GM23248 (cell line): ENCODE results near the gene CDH4. TPM values are rescaled to one million over a fixed set of nuclear protein-coding genes. Genes with fewer than 3 reads are reported as not detected.

ENCODE experiments used
- DNase-seq: peaks from one replicate; pipeline ENCODE4 v3.0.0-alpha.2; 2015
- H2AFZ ChIP-seq: fragments of 200-600 bp; sonication (generic); 2 replicates; pipeline ENCODE4 v1.6.1; 2016; ENCODE audit warnings: antibody characterized with exemption
- H3F3A ChIP-seq: fragments of 200-600 bp; sonication (generic); 2 replicates; pipeline ENCODE4 v1.6.1; 2016; ENCODE audit warnings: mild to moderate bottlenecking, antibody characterized with exemption, mixed run types; ENCODE audit not compliant: insufficient read depth
- H3K27ac ChIP-seq: fragments of 200-600 bp; sonication (generic); 2 replicates; pipeline ENCODE4 v1.5.1; 2016; ENCODE audit warnings: mild to moderate bottlenecking
- H3K27me3 ChIP-seq: fragments of 200-600 bp; sonication (generic); replicated peaks from 2 replicates; pipeline ENCODE4 v1.6.1; 2016; ENCODE audit warnings: mild to moderate bottlenecking; ENCODE audit not compliant: insufficient read depth
- H3K36me3 ChIP-seq: fragments of 200-600 bp; sonication (generic); 2 replicates; pipeline ENCODE4 v1.6.1; 2016; ENCODE audit warnings: low read depth, mild to moderate bottlenecking
- H3K4me1 ChIP-seq: fragments of 200-600 bp; sonication (generic); 2 replicates; pipeline ENCODE4 v1.6.1; 2016; ENCODE audit warnings: mild to moderate bottlenecking; ENCODE audit not compliant: insufficient read depth
- H3K4me2 ChIP-seq: fragments of 200-600 bp; sonication (generic); one replicate; pipeline ENCODE4 v1.6.1; 2016; ENCODE audit warnings: mild to moderate bottlenecking; ENCODE audit not compliant: unreplicated experiment
- H3K4me3 ChIP-seq: fragments of 200-600 bp; sonication (generic); 2 replicates; pipeline ENCODE4 v1.5.1; 2016; ENCODE audit warnings: mild to moderate bottlenecking
- H3K79me2 ChIP-seq: fragments of 200-600 bp; sonication (generic); 2 replicates; pipeline ENCODE4 v1.6.1; 2016; ENCODE audit warnings: mild to moderate bottlenecking; ENCODE audit not compliant: insufficient read depth
- H3K9ac ChIP-seq: fragments of 200-600 bp; sonication (generic); 2 replicates; pipeline ENCODE4 v1.6.1; 2016; ENCODE audit warnings: mild to moderate bottlenecking
- H3K9me2 ChIP-seq: fragments of 200-600 bp; sonication (generic); 2 replicates; pipeline ENCODE4 v1.6.1; 2016; ENCODE audit warnings: mixed run types, mild to moderate bottlenecking, moderate library complexity; ENCODE audit not compliant: insufficient read depth
- H3K9me3 ChIP-seq: fragments of 200-600 bp; sonication (generic); one replicate; pipeline ENCODE4 v1.6.1; 2017; ENCODE audit warnings: low read depth
- H4K20me1 ChIP-seq: fragments of 200-600 bp; sonication (generic); 2 replicates; pipeline ENCODE4 v1.6.0; 2016; ENCODE audit not compliant: insufficient read depth
- EZH2 ChIP-seq: fragments of 200-600 bp; sonication (generic); IDR thresholded peaks from 2 replicates; pipeline ENCODE4 v1.6.1; 2018; ENCODE audit warnings: antibody characterized with exemption, mild to moderate bottlenecking; ENCODE audit not compliant: insufficient read depth, poor library complexity, severe bottlenecking
- EZH2phosphoT487 ChIP-seq: fragments of 200-600 bp; sonication (generic); IDR thresholded peaks from 2 replicates; pipeline ENCODE4 v1.6.1; 2018; ENCODE audit warnings: antibody characterized with exemption, moderate library complexity, mild to moderate bottlenecking, low read depth; ENCODE audit not compliant: insufficient read depth
- WGBS, 2 experiments: methylation state at CpG; one replicate each; pipeline ENCODE4 v1.1.6; 2015 to 2017; ENCODE audit warnings: low lambda C conversion rate in 2 of 2, low coverage in 1 of 2; ENCODE audit errors: missing lambda C conversion rate in 2 of 2; 5-methylcytosine and 5-hydroxymethylcytosine counted together
- in situ Hi-C: fragments of 300-500 bp; cut with MboI; formaldehyde crosslinking; loops from 2 replicates; pipeline ENCODE4 v1.15.0; 2020
- polyA plus RNA-seq: library from polyadenylated mRNA; unstranded; fragments of >200 nt; fragmentation: Nextera tagmentation; extraction: Ambion mirVana; gene quantifications from 2 replicates; pipeline ENCODE4 v1.2.1, GENCODE V29; 2016
- total RNA-seq: library from RNA; depleted of rRNA; stranded (reverse); fragments of >200 nt; shearing (Covaris generic); gene quantifications from 2 replicates; pipeline ENCODE4 v1.2.3, GENCODE V29; 2014

Gene CDH4
- total and polyA plus RNA-seq, 2 experiments from 2014 or later = 1.1 to 3.9 TPM

DNA sequence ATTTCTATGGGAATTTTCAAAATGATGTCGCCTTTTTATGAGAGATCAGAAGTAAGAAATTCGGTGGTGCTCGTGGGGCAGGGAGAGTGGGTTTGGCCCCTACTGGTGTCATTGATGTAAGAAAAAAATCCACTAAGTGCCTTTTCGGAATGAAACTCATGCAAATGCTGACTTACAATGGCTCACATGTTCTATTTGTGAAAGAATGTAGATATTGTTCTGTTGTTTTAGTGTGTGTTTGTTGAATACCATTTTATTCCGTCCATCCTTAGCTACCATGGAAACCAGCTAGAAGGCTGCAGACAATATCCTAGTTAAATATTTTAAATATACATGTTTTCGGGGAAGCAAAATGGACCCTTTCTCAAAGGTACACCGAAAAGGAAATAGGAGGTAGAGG lies 508.7 kb downstream of the CDH4 start:
- H3K27ac ChIP-seq = no peak overlapping the region
- WGBS, 2 experiments = 33 to 35% methylated on average over 7 of the region's 7 CpGs
- no peak overlapping the region for H2AFZ ChIP-seq
- DNase-seq = no peak
- TF ChIP-seq EZH2 (no peak), EZH2phosphoT487 (no peak)
- H3K27me3 ChIP-seq = 0 out of 2 replicates have a peak, but pooled peaks cover 5% of the 10 kb centered on the region
- H3F3A ChIP-seq = no peaks in the 10 kb centered on the region
- in situ Hi-C loops = no loop called here
- H3K4me3 ChIP-seq = no peak overlapping the region
- no peaks in the 10 kb centered on the region for H3K79me2 ChIP-seq
- H3K36me3 ChIP-seq = no peaks in the 10 kb centered on the region
- no peaks in the 10 kb centered on the region for H3K9me2 ChIP-seq
- H3K4me2 ChIP-seq = no peak overlapping the region
- no peaks in the 10 kb centered on the region for H3K9me3 ChIP-seq
- H4K20me1 ChIP-seq = no peaks in the 10 kb centered on the region
- H3K9ac ChIP-seq = no peak overlapping the region
- no peaks in the 10 kb centered on the region for H3K4me1 ChIP-seq

GRCh38 chr20:61761453-61762166 lies 509.5 kb downstream of the CDH4 start:
- no peak overlapping the region for H3K4me2 ChIP-seq
- H3K27me3 ChIP-seq = 0 out of 2 replicates have a peak, but pooled peaks cover 5% of the 10 kb centered on the region
- no peaks in the 10 kb centered on the region for H3K9me3 ChIP-seq
- no peak for DNase-seq
- no peaks in the 10 kb centered on the region for H3K36me3 ChIP-seq
- in situ Hi-C loops = no loop called here
- no peak overlapping the region for H3K27ac ChIP-seq
- H3K9me2 ChIP-seq = no peaks in the 10 kb centered on the region
- H3K79me2 ChIP-seq = no peaks in the 10 kb centered on the region
- no peaks in the 10 kb centered on the region for H4K20me1 ChIP-seq
- no peaks in the 10 kb centered on the region for H3K4me1 ChIP-seq
- WGBS, 2 experiments = 57 to 58% methylated on average over 25 of the region's 25 CpGs
- no peak for TF ChIP-seq EZH2phosphoT487
- no peak for TF ChIP-seq EZH2
- H3K9ac ChIP-seq = no peak overlapping the region
- H3F3A ChIP-seq = no peaks in the 10 kb centered on the region
- no peak overlapping the region for H3K4me3 ChIP-seq
- H2AFZ ChIP-seq = no peak overlapping the region

DNA sequence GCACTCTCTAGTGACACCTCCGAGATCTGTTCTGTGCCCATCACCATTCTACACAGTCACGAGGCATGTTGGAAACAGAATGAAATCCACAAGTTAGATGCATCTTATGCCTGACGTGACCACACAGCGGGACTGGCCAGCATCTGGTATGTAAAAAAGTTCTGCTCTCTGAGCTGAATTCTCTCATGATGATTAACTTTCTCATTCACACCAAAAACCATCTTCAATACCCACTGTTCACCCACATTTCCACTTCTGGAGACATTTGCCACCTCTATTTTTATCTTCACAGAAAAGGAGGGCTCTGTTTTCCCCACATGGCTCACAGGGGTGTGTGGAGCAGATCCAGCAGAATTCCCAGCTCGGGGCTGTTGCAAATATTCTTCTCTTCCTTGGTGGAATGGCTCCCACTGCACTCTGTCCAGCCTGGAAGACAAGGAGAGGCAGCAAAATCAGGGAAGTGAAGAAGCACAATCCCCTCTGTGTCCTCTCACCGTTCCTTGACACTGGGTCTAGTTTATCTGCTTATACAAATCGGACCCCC lies 510.2 kb downstream of the CDH4 start:
- H3K4me2 ChIP-seq = no peak overlapping the region
- no peak overlapping the region for H2AFZ ChIP-seq
- H3K9me2 ChIP-seq = no peaks in the 10 kb centered on the region
- no peak overlapping the region for H3K4me3 ChIP-seq
- DNase-seq = peak; percentile 7
- H3K27me3 ChIP-seq = 0 out of 2 replicates have a peak, but pooled peaks cover 5% of the 10 kb centered on the region
- no peaks in the 10 kb centered on the region for H3K4me1 ChIP-seq
- H3K79me2 ChIP-seq = no peaks in the 10 kb centered on the region
- H4K20me1 ChIP-seq = no peaks in the 10 kb centered on the region
- H3K9ac ChIP-seq = no peak overlapping the region
- in situ Hi-C loops = no loop called here
- H3F3A ChIP-seq = no peaks in the 10 kb centered on the region
- no peaks in the 10 kb centered on the region for H3K36me3 ChIP-seq
- H3K9me3 ChIP-seq = no peaks in the 10 kb centered on the region
- H3K27ac ChIP-seq = no peak overlapping the region
- TF ChIP-seq EZH2phosphoT487 = no peak
- TF ChIP-seq EZH2 = no peak
- 9 to 12% methylated on average over 7 of the region's 7 CpGs for WGBS, 2 experiments

- H3K9ac ChIP-seq = no peak overlapping the region
- no peak overlapping the region for H3K27ac ChIP-seq
- no peaks in the 10 kb centered on the region for H3K36me3 ChIP-seq
- 0 out of 2 replicates have a peak, but pooled peaks cover 5% of the 10 kb centered on the region for H3K27me3 ChIP-seq
- H3K4me3 ChIP-seq = no peak overlapping the region
- H3K9me2 ChIP-seq = no peaks in the 10 kb centered on the region
- H3K9me3 ChIP-seq = no peaks in the 10 kb centered on the region
- in situ Hi-C loops = no loop called here
- H3F3A ChIP-seq = no peaks in the 10 kb centered on the region
- 49 to 51% methylated on average over 20 of the region's 20 CpGs for WGBS, 2 experiments
- no peak for DNase-seq
- H3K4me2 ChIP-seq = no peak overlapping the region
- no peak for TF ChIP-seq EZH2phosphoT487
- TF ChIP-seq EZH2 = no peak
- no peaks in the 10 kb centered on the region for H3K79me2 ChIP-seq
- no peaks in the 10 kb centered on the region for H4K20me1 ChIP-seq
- H2AFZ ChIP-seq = no peak overlapping the region
- no peaks in the 10 kb centered on the region for H3K4me1 ChIP-seq
Measured at GRCh38 chr20:61762886-61763739, 511.1 kb downstream of the CDH4 start.
